Measurements from ENCODE around the gene CCDC152.
"Not testable (repeated sequence)": the region's sequence is repeated elsewhere in the genome, so short reads cannot be mapped to it uniquely, and the experiment has no call there.

The CCDC152 gene

DNA sequence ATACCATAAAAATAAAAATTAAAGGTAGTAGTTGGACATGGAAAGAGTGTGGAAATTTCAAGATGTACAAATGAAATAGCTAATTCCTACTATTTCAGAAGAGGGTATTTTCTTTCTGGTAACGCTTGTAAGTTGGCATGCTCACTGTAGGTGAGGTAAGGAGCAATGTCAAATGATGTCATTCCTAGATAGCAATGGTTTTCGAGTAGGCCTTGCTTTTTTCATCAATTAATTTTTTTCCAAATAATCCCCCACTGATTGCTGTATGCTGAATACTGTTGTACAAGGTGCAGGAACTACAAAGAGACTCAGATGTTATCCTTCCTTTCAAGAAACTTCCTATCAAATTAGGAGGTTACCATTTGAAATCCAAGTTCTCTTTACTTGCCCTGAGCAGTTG is 56.0 kb downstream of the CCDC152 start:
- TF ChIP-seq, protein P1, sequence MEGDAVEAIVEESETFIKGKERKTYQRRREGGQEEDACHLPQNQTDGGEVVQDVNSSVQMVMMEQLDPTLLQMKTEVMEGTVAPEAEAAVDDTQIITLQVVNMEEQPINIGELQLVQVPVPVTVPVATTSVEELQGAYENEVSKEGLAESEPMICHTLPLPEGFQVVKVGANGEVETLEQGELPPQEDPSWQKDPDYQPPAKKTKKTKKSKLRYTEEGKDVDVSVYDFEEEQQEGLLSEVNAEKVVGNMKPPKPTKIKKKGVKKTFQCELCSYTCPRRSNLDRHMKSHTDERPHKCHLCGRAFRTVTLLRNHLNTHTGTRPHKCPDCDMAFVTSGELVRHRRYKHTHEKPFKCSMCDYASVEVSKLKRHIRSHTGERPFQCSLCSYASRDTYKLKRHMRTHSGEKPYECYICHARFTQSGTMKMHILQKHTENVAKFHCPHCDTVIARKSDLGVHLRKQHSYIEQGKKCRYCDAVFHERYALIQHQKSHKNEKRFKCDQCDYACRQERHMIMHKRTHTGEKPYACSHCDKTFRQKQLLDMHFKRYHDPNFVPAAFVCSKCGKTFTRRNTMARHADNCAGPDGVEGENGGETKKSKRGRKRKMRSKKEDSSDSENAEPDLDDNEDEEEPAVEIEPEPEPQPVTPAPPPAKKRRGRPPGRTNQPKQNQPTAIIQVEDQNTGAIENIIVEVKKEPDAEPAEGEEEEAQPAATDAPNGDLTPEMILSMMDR (IDR thresholded peaks at IDR 0.05; ENCODE audit: low read depth, low read length) = no peak
- DNase-seq (ENCODE audit: extremely low read depth, low read depth) = no peak

DNA sequence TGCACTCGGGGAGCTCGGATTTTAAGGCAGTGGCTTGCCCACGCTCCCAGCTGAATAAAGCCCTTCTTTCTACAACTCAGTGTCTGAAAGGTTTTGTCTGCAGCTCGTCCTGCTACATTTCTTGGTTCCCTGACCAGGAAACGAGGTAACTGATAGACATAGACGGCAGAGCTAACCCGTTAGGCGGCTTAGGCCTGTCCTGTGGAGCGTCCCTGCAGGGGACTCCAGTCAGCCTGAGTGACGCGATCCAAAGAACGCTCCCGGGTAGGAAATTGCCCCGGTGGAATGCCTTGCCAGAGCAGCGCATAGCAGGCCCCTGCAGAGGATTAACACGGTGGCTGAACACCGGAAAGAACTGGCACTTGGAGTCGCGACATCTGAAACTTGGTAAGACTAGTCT is 56.9 kb downstream of the CCDC152 start:
- no peak for DNase-seq (ENCODE audit: extremely low read depth, low read depth)
- TF ChIP-seq, protein P1 (IDR thresholded peaks at IDR 0.05; ENCODE audit: low read depth, low read length) = no peak

DNA sequence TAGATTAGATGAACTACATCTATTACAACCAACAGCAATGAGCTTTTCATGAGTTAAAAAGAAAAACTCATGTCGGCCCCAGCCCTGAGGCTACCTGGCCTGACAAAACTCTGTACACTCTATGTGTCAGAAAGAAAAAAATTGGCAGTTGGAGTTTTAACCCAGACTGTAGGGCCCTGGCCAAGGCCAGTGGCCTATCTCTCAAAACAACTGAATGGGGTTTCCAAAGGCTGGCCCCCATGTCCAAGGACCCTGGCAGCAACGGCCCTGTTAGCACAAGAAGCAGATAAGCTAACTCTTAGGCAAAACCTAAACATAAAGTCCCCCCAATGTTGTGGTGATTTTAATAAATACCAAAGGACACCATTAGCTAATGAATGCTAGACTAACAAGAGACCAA is 59.9 kb downstream of the CCDC152 start:
- not testable (repeated sequence) for DNase-seq (ENCODE audit: extremely low read depth, low read depth)

DNA sequence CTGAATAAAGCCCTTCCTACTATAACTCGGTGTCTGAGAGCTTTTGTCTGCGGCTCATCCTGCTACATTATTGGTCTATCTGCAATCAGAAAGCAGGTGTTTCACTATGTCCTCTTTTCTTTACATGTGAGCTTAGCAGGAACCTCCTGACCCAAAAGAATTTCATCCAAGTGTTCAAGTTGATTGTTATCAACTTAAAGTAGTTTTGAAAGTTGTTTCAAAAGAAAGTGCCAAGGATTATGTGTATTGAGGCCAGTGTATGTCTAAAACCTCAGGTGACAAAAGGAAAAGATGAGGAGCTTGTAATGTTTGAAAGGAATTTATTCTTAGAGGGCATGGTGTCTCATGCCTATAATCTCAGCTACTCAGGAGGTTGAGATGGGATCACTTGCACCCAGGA is 63.1 kb downstream of the CCDC152 start:
- no peak for DNase-seq (ENCODE audit: extremely low read depth, low read depth)
- TF ChIP-seq, protein P1 (IDR thresholded peaks at IDR 0.05; ENCODE audit: low read depth, low read length) = no peak

DNA sequence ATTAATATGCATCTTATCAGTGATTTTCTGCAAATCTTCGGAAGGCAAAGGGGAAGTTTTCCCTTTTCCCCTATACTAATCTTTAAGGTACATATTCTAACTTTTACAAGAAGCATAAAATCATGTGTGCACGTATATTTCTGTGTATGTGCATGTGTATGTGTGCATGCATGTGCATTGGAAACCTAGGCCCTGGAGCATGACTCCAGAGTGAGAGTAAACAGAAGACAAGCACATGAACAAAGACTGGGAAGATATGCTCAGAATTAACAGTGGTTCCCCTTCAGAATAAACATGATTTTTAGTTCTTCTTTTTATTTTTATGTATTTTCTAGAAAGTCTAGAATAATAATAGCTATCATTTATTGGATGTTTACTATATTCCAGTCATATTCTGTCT is 65.9 kb downstream of the CCDC152 start:
- TF ChIP-seq, protein P1 (IDR thresholded peaks at IDR 0.05; ENCODE audit: low read depth, low read length) = no peak
- DNase-seq (ENCODE audit: extremely low read depth, low read depth) = no peak

DNA sequence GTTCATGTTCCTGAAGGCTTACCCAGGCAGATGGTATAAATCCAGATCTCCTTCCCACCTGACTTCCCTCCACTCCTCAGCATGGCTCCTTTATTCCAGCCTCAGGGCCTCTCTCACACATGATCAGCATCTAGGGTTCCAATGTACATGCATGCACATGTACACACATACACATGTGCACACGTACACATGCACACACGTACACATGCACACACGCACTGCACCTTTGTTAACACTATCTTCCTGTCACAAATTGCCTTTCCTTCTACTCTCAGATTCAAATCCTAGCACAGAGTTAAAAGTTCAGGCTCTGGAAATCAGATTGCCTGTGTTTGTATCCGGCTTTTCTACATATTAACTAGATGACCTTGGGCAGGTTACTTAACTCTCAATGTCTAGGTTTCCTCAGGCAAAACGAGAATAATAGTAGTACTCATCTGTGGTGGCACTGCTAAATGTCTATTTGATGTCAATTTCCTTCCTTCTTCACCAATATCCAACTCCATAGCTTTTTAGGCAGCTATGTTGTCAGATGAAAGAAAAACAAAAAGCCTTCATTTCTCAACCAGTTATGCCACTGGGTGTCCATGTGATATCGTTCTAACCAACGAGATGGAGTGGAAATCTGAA is 67.8 kb downstream of the CCDC152 start:
- TF ChIP-seq, protein P1 (IDR thresholded peaks at IDR 0.05; ENCODE audit: low read depth, low read length) = no peak
- no peak for DNase-seq (ENCODE audit: extremely low read depth, low read depth)

DNA sequence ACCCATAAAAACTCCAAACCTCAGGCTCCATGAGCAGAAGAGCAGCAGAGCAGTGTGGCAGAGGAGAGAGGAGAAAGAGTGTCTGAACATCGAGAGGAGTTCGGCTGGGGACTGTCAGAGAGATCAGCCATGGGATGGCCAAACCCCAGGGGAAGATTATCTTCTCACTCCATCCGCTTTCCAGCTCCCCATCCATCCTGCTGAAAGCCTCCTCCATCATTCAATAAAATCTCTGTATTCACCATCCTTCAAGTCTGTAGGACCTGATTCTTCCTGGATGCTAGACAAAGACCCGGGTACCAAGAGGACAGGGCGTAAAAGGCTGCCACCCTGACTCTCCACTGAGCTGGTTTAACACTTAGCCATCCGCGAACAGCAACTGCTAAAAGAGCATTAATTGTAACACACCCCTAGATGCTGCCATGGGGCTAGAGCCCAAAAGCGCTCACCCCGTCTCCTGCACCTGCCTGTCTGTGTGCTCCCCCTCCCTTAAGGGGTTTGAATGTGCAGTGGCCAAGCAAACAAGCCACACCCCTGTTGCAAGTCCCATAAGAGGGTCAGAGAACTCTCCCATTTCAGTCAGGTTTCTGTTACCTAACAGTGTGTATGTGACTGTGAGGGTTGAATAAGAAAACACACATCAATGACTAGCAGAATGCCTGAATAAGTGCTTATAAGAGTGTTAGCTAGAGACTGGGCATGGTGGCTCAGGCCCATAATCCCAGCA is 69.0 kb downstream of the CCDC152 start:
- no peak for DNase-seq (ENCODE audit: extremely low read depth, low read depth)
- TF ChIP-seq, protein P1 (IDR thresholded peaks at IDR 0.05; ENCODE audit: low read depth, low read length) = no peak
